HL-60/S4 (cell line): ENCODE data around the gene PDXP.

Experiments used
- in situ Hi-C: fragments of 300-500 bp; cut with MboI; formaldehyde crosslinking; loops from 2 replicates; pipeline ENCODE4 v1.14.3; 2022; ENCODE audit warnings: low sequenced_read_pairs

The PDXP gene

GRCh38 chr22:37672206-37672919 is 13.8 kb downstream of the PDXP start:
- in situ Hi-C loops = no loop called here

DNA sequence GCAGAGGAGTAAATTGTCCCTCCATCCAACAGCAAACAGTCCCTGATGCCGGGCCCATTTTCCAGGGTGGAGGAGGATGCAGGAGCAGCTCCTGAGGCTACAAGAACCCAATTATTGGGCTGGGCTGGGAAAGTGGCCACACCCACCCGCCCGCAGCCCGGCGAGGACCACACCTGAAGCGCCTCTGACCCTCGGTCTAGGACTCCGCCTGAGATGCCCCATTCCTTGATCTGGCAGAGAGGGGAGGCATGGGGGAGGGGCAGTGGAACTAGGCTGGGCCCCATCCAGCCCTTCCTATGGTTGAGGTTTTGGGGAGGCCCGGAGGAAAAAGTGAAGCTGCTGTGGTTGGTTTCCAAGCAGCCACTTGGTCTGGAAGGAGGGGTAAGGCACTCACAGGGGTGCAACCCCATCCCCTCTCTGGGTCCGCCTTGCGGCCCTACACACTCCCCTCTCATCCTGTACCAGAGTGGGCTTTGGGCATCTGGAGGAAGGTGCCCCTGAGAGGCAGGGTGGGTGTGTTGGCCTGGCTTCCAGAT is 14.5 kb downstream of the PDXP start:
- in situ Hi-C loops = no loop called here

DNA sequence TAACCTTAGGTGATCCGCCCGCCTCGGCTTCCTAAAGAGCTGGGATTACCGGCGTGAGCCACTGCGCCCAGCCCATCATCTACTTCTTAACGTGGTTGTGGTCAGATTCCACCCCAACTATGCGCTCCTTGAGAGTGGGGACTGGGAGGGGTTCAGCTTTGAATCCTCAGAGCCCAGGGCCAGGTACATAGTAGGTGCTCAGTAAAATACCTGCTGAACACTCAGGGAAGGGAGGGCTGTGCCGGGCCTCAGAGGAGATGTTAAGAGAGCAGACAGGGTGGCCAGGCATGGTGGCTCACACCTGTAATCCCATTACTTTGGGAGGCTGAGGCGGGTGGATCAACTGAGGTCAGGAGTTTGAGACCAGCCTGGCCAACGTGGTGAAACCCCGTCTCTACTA is 15.7 kb downstream of the PDXP start:
- in situ Hi-C loops = no loop called here

DNA sequence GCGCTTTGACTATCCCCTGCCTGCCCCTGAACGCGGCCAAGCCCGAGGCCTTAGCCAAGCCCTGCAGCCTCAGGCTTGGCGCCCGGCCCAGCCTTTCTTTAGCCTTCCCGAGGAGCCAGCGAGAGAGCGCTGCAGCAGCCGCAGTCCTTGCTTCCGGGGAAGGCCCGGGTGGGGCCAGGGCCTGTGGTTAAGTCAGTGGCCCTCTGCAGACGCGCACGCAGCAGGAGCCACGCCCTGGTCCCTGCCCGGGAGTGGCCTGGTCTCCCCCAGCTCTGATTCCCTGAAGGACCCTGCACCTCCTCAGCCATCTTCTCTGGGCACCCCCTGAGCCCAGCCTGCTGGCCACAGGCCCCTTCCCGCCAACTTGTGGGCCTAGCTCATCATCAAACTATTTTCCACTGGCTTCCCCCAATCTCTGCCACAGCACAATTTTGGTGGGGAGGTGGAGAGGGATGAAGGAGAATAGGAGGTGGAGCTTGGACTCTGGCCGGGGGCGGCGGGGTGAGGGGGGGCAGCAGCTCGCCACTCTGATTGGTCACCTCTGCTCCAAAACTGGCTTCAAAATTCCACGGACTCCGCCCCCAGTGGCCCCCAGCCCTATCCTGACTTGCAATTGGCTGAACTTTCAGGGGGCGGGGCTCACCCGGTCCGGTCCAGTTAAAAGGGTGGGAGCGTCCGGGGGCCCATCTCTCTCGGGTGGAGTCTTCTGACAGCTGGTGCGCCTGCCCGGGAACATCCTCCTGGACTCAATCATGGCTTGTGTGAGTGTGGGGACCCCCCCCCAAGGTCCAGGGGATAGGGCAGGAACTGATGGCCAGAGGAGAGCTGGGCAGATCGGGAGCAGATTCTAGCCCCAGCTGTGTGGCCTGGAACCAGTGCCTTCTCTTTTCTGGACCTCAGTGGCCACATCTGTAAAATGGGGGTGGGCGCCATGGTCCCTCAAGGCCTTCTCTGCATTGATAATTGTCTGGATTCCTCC is 16.7 kb downstream of the PDXP start, which contains the start of gene LGALS1:
TSS of gene LGALS1 (plus strand) at position 686 of the 979 bp plus-strand sequence. CDS start at position 753, 67 bp downstream.
- in situ Hi-C loops = no loop called here

DNA sequence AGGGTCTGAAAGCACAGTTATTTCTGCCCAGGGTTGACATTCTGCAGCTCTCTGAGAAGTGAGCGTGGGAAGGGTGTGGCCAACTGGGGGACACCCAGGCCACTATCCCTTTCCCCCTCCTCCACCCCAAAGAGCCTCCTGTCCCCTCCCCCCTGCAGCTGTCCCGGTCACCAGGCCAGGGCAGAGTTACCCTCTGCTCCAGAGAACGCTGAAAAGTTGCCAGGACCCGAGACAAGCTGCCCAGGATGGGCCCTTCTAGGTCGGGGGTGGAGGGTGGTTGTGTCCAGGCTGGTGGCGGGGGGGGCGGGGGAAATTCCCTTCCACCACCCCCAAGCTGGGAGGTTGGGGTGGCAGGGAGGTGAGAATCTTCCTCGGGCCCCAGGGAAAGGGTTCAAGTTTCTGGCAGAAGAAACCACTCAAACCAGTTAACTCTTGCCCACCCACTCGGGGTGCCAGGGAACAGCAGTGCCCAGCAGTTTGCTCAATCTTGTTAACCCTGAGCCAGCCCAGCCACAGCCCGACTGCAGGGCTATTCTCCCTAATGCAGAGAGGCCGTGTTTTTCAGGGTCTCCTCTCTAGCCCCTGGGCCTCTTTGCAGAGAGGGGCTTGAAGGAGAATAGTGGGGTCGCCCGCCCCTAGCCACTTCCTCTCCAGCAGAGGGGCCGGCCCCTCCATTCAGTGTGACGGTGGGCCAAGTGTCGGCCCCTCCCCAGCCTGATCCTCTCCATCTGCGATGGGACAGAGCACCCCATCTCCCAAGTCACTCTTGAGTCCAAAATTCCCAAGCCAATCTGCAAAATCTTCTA is 17.6 kb downstream of the PDXP start:
- in situ Hi-C loops = no loop called here

GRCh38 chr22:37676736-37677492 is 18.4 kb downstream of the PDXP start:
- in situ Hi-C loops = no loop called here

GRCh38 chr22:37677493-37677974 is 19.0 kb downstream of the PDXP start:
- in situ Hi-C loops = no loop called here

GRCh38 chr22:37678372-37678771 is 19.8 kb downstream of the PDXP start:
- in situ Hi-C loops = no loop called here

DNA sequence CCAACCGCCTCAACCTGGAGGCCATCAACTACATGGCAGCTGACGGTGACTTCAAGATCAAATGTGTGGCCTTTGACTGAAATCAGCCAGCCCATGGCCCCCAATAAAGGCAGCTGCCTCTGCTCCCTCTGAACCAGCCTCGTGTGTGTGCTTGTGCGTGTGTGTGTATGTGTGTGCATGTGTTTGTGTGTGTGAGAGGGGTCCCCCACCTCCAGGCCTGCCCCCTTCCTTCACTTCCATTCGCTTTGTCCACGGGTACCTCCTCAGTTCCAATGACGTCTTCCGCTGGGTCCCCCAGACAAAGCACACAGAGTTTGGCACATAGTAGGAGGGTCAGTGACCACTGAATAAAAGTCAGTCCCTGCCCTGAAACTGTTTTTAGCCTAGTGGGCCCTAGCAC is 21.1 kb downstream of the PDXP start:
- in situ Hi-C loops = no loop called here

DNA sequence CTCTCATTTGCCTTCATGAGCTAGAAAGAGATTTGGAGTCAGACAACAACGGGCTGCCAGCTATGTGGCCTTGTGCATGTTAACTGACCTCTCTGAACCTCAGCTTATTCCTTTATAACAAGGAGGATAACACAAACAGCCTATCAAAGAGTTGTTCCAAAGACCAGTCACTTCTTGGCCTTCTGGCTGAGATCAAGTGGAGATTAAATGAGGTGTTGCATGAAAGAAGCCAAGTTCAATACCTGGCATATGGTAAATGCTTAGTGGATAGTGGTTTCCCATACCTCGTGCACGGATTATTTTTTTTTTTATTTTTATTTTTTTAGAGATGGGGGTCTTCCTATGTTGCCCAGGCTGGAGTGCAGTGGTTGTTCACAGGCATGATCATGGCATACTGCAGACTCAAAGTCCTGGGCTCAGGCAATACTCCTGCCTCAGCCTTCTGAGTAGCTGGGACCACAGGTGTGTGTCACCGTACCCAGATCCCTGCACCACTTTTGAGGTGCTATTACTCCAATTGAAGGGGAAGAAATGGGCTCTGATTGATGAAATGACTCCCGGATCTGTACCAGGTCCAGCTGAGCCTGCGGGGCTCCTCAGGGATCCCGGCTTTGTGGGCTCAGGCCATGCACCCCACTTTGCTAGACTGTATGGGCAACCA is 21.8 kb downstream of the PDXP start:
- in situ Hi-C loops = no loop called here

- in situ Hi-C loops = no loop called here
Observed at GRCh38 chr22:37681001-37681424, 22.5 kb downstream of the PDXP start.

- in situ Hi-C loops = no loop called here
Observed at GRCh38 chr22:37681556-37682049, 23.1 kb downstream of the PDXP start.

- in situ Hi-C loops = no loop called here
Observed at GRCh38 chr22:37684803-37685615, 26.5 kb downstream of the PDXP start.

GRCh38 chr22:37686002-37686982 is 27.8 kb downstream of the PDXP start, which contains the start of gene NOL12:
Gene NOL12, plus strand, starts transcription at chr22:37686343. Its CDS starts 50 bp downstream, at chr22:37686393.
- in situ Hi-C loops = no loop called here

GRCh38 chr22:37690407-37690806 is 31.9 kb downstream of the PDXP start:
- in situ Hi-C loops = no loop called here

DNA sequence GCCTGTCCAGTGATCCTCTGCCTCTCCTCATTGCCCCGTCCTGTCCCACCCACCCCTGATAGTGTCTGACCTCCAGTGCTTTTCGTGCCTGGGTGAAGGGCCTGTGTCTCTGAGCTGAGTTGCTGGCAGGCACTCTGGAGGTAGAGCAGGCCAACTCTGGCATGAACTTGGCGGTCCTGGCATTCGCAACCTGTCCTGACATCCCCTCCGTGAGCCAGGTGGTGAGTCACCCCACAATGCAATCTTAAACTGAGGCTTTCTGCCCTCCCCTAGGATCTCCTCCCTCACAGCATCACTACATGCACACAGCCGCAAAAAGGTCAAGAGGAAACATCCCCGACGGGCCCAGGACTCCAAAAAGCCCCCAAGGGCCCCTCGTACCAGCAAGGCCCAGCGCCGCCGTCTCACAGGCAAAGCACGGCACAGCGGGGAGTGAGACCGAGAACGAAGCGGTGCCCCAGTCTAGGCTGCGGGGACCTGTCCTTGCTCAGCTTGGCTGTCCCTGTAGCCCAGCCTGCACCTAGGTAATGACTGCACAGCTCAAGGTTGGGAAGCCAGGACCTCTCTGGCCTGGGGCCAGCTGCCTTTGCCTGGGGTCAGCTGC is 32.5 kb downstream of the PDXP start:
- in situ Hi-C loops = no loop called here
